Measurements from ENCODE around the gene FGD2. TPM values are rescaled to one million over a fixed set of nuclear protein-coding genes. Genes with fewer than 3 reads are reported as not detected.

The FGD2 gene
- total and polyA plus RNA-seq, 9 of the 15 experiments (the other 6 are each of a cell fraction or from before 2014, with no cell fraction given), result 0.09 TPM; not detected in 8

DNA sequence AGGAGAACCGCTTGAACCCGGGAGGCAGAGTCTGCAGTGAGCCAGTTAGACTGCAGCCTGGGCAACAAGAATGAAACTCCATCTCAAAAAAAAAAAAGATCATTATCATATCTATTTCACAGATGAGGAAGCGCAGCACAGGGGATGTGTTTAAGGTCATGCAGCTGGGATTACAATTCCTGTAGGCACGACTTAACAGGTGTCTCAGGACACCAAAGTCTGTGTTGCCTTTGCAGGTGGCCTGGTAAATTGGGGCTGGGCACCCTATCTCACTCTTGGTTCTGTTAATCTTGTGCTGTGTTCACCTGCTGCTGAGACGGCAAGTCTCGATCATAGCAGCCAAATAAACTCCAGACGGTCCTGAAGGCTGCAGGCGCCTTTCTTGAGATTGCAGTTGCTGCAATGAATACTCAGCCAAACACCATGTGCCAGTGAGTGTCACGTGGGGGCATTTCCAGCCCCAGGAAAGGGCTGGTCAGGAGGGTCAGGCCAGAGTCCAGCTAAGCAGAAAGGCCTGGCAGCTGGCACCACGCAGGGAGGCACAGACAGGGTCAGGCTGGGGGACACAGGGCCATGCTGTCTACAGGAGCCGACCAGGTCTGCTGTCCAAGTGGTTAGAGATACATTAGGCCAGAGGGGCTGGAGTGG is 55.8 kb downstream of the FGD2 start (continued):
- TF ChIP-seq, protein P1, sequence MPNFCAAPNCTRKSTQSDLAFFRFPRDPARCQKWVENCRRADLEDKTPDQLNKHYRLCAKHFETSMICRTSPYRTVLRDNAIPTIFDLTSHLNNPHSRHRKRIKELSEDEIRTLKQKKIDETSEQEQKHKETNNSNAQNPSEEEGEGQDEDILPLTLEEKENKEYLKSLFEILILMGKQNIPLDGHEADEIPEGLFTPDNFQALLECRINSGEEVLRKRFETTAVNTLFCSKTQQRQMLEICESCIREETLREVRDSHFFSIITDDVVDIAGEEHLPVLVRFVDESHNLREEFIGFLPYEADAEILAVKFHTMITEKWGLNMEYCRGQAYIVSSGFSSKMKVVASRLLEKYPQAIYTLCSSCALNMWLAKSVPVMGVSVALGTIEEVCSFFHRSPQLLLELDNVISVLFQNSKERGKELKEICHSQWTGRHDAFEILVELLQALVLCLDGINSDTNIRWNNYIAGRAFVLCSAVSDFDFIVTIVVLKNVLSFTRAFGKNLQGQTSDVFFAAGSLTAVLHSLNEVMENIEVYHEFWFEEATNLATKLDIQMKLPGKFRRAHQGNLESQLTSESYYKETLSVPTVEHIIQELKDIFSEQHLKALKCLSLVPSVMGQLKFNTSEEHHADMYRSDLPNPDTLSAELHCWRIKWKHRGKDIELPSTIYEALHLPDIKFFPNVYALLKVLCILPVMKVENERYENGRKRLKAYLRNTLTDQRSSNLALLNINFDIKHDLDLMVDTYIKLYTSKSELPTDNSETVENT (CRISPR knock-in tag; IDR thresholded peaks at IDR 0.05), result 0 out of 2 replicates have a peak, but pooled peaks have one; percentile 5
- TF ChIP-seq NFYB (IDR thresholded peaks at IDR 0.05; ENCODE audit: extremely low read depth, insufficient read length), result no peak
- TF ChIP-seq ZNF445 (CRISPR knock-in tag; IDR thresholded peaks at IDR 0.05; ENCODE audit: low read depth), result no peak
- TF ChIP-seq EHMT2 (IDR thresholded peaks at IDR 0.05), result no peak
- no peak for TF ChIP-seq SRSF7 (optimal IDR thresholded peaks at IDR 0.05; ENCODE audit: low read depth, low read length)
- TF ChIP-seq, protein P2, sequence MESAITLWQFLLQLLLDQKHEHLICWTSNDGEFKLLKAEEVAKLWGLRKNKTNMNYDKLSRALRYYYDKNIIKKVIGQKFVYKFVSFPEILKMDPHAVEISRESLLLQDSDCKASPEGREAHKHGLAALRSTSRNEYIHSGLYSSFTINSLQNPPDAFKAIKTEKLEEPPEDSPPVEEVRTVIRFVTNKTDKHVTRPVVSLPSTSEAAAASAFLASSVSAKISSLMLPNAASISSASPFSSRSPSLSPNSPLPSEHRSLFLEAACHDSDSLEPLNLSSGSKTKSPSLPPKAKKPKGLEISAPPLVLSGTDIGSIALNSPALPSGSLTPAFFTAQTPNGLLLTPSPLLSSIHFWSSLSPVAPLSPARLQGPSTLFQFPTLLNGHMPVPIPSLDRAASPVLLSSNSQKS (CRISPR knock-in tag; IDR thresholded peaks at IDR 0.05), result no peak
- TF ChIP-seq FOXJ2 (tag; IDR thresholded peaks at IDR 0.05), result no peak
- TF ChIP-seq ZNF699 (CRISPR knock-in tag; IDR thresholded peaks at IDR 0.05; ENCODE audit: insufficient replicate concordance), result no peak
- TF ChIP-seq ZNF431 (CRISPR knock-in tag; IDR thresholded peaks at IDR 0.05), result no peak
- TF ChIP-seq, protein P3, sequence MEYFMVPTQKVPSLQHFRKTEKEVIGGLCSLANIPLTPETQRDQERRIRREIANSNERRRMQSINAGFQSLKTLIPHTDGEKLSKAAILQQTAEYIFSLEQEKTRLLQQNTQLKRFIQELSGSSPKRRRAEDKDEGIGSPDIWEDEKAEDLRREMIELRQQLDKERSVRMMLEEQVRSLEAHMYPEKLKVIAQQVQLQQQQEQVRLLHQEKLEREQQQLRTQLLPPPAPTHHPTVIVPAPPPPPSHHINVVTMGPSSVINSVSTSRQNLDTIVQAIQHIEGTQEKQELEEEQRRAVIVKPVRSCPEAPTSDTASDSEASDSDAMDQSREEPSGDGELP (CRISPR knock-in tag; IDR thresholded peaks at IDR 0.05; ENCODE audit: borderline replicate concordance), result peak; percentile 37; the same call in 1 of the 2 replicates
- TF ChIP-seq, protein P4, sequence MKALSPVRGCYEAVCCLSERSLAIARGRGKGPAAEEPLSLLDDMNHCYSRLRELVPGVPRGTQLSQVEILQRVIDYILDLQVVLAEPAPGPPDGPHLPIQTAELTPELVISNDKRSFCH (CRISPR knock-in tag; IDR thresholded peaks at IDR 0.05), result no peak
- TF ChIP-seq, protein P4 (tag; IDR thresholded peaks at IDR 0.05), result 0 out of 2 replicates have a peak, but pooled peaks have one; percentile 53
- TF ChIP-seq MEF2D (tag; conservative IDR thresholded peaks at IDR 0.05; ENCODE audit: low read depth), result no peak
- TF ChIP-seq ZNF274 (IDR thresholded peaks at IDR 0.05; ENCODE audit: borderline replicate concordance, low read depth, low read length), result no peak
- TF ChIP-seq, protein P5, sequence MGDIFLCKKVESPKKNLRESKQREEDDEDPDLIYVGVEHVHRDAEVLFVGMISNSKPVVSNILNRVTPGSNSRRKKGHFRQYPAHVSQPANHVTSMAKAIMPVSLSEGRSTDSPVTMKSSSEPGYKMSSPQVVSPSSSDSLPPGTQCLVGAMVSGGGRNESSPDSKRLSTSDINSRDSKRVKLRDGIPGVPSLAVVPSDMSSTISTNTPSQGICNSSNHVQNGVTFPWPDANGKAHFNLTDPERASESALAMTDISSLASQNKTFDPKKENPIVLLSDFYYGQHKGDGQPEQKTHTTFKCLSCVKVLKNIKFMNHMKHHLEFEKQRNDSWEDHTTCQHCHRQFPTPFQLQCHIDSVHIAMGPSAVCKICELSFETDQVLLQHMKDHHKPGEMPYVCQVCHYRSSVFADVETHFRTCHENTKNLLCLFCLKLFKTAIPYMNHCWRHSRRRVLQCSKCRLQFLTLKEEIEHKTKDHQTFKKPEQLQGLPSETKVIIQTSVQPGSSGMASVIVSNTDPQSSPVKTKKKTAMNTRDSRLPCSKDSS (IDR thresholded peaks at IDR 0.05; ENCODE audit: low read depth, partially characterized antibody), result no peak
- no peak for TF ChIP-seq GTF2F1 (IDR thresholded peaks at IDR 0.05; ENCODE audit: low read depth, low read length)
- TF ChIP-seq CBFA2T2 (conservative IDR thresholded peaks at IDR 0.05), result 0 out of 2 replicates have a peak, but pooled peaks have one; percentile 2
- TF ChIP-seq LARP7 (IDR thresholded peaks at IDR 0.05), result no peak
- no peak for TF ChIP-seq BDP1 (IDR thresholded peaks at IDR 0.05; ENCODE audit: insufficient read depth, insufficient read length)
- TF ChIP-seq, protein P6, sequence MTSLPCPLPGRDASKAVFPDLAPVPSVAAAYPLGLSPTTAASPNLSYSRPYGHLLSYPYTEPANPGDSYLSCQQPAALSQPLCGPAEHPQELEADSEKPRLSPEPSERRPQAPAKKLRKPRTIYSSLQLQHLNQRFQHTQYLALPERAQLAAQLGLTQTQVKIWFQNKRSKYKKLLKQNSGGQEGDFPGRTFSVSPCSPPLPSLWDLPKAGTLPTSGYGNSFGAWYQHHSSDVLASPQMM (CRISPR knock-in tag; IDR thresholded peaks at IDR 0.05), result no peak
- no peak for TF ChIP-seq POLR2AphosphoS2 (IDR thresholded peaks at IDR 0.05; ENCODE audit: low read length)
- TF ChIP-seq RBM22 (IDR thresholded peaks at IDR 0.05; ENCODE audit: low read depth, low read length, poor library complexity, severe bottlenecking), result no peak
